Activated CD8-positive, alpha-beta T cell treated with anti-CD3 and anti-CD28 coated beads for 36 hours (primary cell): Measurements from ENCODE around the gene PRRT4. TPM values are rescaled to one million over a fixed set of nuclear protein-coding genes. Genes with fewer than 3 reads are reported as not detected.

Source experiments
- ATAC-seq: fragments of 200-7000 bp; cut with Tn5 transposase; one replicate; pipeline ENCODE4 v1.10.0; 2021; ENCODE audit warnings: mild to moderate bottlenecking, moderate library complexity
- CTCF ChIA-PET: fragments of 350-600 bp; sonication (Branson Sonifier 250); formaldehyde crosslinking; loops from one replicate; lab custom pipeline; 2021; ENCODE audit warnings: antibody characterized with exemption; lab: Charles Lee
- POLR2A ChIA-PET: fragments of 350-600 bp; sonication (Branson Sonifier 250); formaldehyde crosslinking; loops from one replicate; lab custom pipeline; 2021; ENCODE audit warnings: antibody characterized with exemption; lab: Charles Lee
- DNase-seq: peaks from one replicate; pipeline ENCODE4 v3.0.0-alpha.2; 2020
- H3K27ac Mint-ChIP-seq: one replicate; pipeline ENCODE4 v1.8.0; 2021; ENCODE audit warnings: mild to moderate bottlenecking, mixed read lengths
- H3K27me3 Mint-ChIP-seq: one replicate; pipeline ENCODE4 v1.8.0; 2021; ENCODE audit warnings: mixed read lengths
- H3K36me3 Mint-ChIP-seq: one replicate; pipeline ENCODE4 v1.8.0; 2021; ENCODE audit warnings: low read depth, mixed read lengths
- H3K4me1 Mint-ChIP-seq: one replicate; pipeline ENCODE4 v1.8.0; 2021; ENCODE audit warnings: low read depth, mixed read lengths
- H3K4me3 Mint-ChIP-seq: one replicate; pipeline ENCODE4 v1.8.0; 2021; ENCODE audit warnings: mild to moderate bottlenecking, moderate library complexity, mixed read lengths
- H3K9me3 Mint-ChIP-seq: one replicate; pipeline ENCODE4 v1.8.0; 2021; ENCODE audit warnings: mixed read lengths
- CTCF ChIP-seq: fragments of 200-600 bp; IDR thresholded peaks from one replicate; pipeline ENCODE4 v1.8.0; 2022; ENCODE audit warnings: antibody characterized with exemption, mild to moderate bottlenecking
- intact Hi-C: fragments of 100-400 bp; cut with micrococcal nuclease; formaldehyde crosslinking; loops from one replicate; pipeline ENCODE4 v1.10.0; 2022
- total RNA-seq, 2 experiments: library from RNA; stranded (reverse); gene quantifications; one replicate each; pipeline ENCODE4 v1.2.3, GENCODE V29; 2021

The PRRT4 gene
- total RNA-seq, 2 experiments from 2014 or later = 0.20 to 0.69 TPM

GRCh38 chr7:128408709-128409595 lies 47.5 kb upstream of the PRRT4 start:
- POLR2A ChIA-PET = interaction anchor here (0.6 to 1.6 kb wide), 4 partner anchors 15 to 459 kb away, joined by 3 to 4 read pairs (median 4); no protein-coding TSS in a partner anchor
- Mint-ChIP-seq H3K4me1 (peaks cover 25% of the 10 kb centered on the region), H3K27me3 (peaks cover 10% of the 10 kb centered on the region), H3K36me3 (peaks cover 4% of the 10 kb centered on the region), H3K4me3 (peak overlapping the region; percentile 76), H3K9me3 (no peaks in the 10 kb centered on the region), H3K27ac (peak overlapping the region; percentile 59)
- no peak for DNase-seq
- CTCF ChIA-PET = interaction anchor here (1.1 to 13.5 kb wide), 8 partner anchors 10 to 66 kb away, joined by 3 to 256 read pairs (median 8); no protein-coding TSS in a partner anchor
- intact Hi-C loops = loop anchor here (10.0 kb wide), 1 partner anchor 46 kb away; the partner anchor contains the start of gene HILPDA
- TF ChIP-seq CTCF = no peak
- ATAC-seq = no peak

GRCh38 chr7:128407751-128408708 lies 46.5 kb upstream of the PRRT4 start:
- peaks cover 6% of the 10 kb centered on the region for H3K36me3 Mint-ChIP-seq
- DNase-seq (no peak), ATAC-seq (no peak)
- peaks cover 9% of the 10 kb centered on the region for H3K27me3 Mint-ChIP-seq
- no peak overlapping the region for H3K27ac Mint-ChIP-seq
- TF ChIP-seq CTCF = no peak
- peaks cover 28% of the 10 kb centered on the region for H3K4me1 Mint-ChIP-seq
- POLR2A ChIA-PET = interaction anchor here (0.6 to 1.6 kb wide), 6 partner anchors 10 to 460 kb away, joined by 3 to 5 read pairs (median 3); partner anchors contain the start of gene HILPDA
- intact Hi-C loops = loop anchor here (10.0 kb wide), 1 partner anchor 47 kb away; the partner anchor contains the start of gene HILPDA
- H3K9me3 Mint-ChIP-seq = no peaks in the 10 kb centered on the region
- no peak overlapping the region for H3K4me3 Mint-ChIP-seq
- CTCF ChIA-PET = interaction anchor here (0.8 to 13.5 kb wide), 9 partner anchors 9 to 68 kb away, joined by 3 to 256 read pairs (median 9); partner anchors contain the start of gene METTL2B

GRCh38 chr7:128407233-128407589 lies 45.7 kb upstream of the PRRT4 start:
- Mint-ChIP-seq H3K4me3 (no peak overlapping the region), H3K27me3 (peaks cover 8% of the 10 kb centered on the region), H3K36me3 (peaks cover 6% of the 10 kb centered on the region), H3K27ac (no peak overlapping the region), H3K4me1 (peaks cover 28% of the 10 kb centered on the region), H3K9me3 (no peaks in the 10 kb centered on the region)
- ATAC-seq (no peak), DNase-seq (no peak)
- ChIA-PET CTCF (interaction anchor here (1.6 to 13.5 kb wide), 5 partner anchors 9 to 60 kb away, joined by 9 to 256 read pairs (median 11); no protein-coding TSS in a partner anchor), POLR2A (interaction anchor here (1.3 to 1.6 kb wide), 3 partner anchors 11 to 48 kb away, joined by 3 to 7 read pairs (median 5); partner anchors contain the start of gene HILPDA)
- TF ChIP-seq CTCF = no peak
- intact Hi-C loops = loop anchor here (10.0 kb wide), 1 partner anchor 48 kb away; the partner anchor contains the start of gene HILPDA

GRCh38 chr7:128406314-128407232 lies 45.1 kb upstream of the PRRT4 start:
- H3K9me3 Mint-ChIP-seq = no peaks in the 10 kb centered on the region
- H3K27me3 Mint-ChIP-seq = peaks cover 5% of the 10 kb centered on the region
- no peak for TF ChIP-seq CTCF
- peaks cover 28% of the 10 kb centered on the region for H3K4me1 Mint-ChIP-seq
- ATAC-seq (no peak), DNase-seq (no peak)
- peak overlapping the region; percentile 67 for H3K4me3 Mint-ChIP-seq
- intact Hi-C loops = loop anchor here (10.0 kb wide), 1 partner anchor 48 kb away; the partner anchor contains the start of gene HILPDA
- no peak overlapping the region for H3K27ac Mint-ChIP-seq
- POLR2A ChIA-PET = interaction anchor here (1.2 to 1.6 kb wide), 4 partner anchors 10 to 49 kb away, joined by 3 to 7 read pairs (median 5); partner anchors contain the start of gene HILPDA
- H3K36me3 Mint-ChIP-seq = peaks cover 7% of the 10 kb centered on the region
- CTCF ChIA-PET = interaction anchor here (1.6 to 13.5 kb wide), 4 partner anchors 9 to 54 kb away, joined by 11 to 256 read pairs (median 20); no protein-coding TSS in a partner anchor
